Limb (tissue), 2 donors: Measurements from ENCODE around the gene GNAO1.

Experiments
- DNase-seq, 2 donors: peaks; one replicate each; pipeline ENCODE4 v3.0.0-alpha.2; 2016; ENCODE audit errors: extremely low spot score in 2 of 2

The GNAO1 gene

GRCh38 chr16:56311208-56312027 lies 120.1 kb downstream of the GNAO1 start:
- DNase-seq: no peak

DNA sequence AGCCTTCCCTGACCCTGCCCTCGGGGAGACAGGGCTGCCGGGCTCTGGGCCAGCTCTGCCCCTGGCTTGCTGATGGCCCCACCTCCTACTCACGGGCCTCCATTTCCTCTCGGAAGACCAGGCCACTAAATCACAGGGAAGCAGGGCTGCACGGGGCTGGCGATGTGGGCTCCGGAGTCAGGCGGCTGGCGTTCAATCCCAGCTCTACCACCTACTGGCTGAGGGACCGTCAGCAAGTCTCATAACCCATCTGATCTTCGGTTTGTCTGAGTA lies 120.7 kb downstream of the GNAO1 start:
- no peak for DNase-seq

GRCh38 chr16:56312556-56312955 lies 121.3 kb downstream of the GNAO1 start:
- DNase-seq: no peak

GRCh38 chr16:56314244-56314850 lies 123.1 kb downstream of the GNAO1 start:
- no peak for DNase-seq

DNA sequence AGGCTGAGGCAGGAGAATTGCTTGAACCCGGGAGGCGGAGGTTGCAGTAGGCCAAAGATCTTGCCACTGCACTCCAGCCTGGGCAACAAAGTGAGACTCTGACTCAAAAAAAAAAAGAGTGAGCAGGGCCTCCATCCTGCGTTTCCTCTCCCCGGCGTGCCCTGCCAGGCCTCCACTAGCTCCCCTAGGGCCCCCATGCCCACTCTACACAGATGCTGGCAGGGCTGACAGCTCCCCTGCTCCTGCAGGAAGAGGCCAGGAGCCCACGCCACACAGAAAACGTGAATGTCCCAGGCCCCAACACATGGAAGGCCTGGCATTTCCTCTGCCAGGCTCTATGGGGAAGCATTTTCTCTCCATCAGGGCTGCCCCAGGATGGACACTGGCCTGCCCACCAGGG lies 124.7 kb downstream of the GNAO1 start:
- no peak for DNase-seq

GRCh38 chr16:56316545-56316944 lies 125.3 kb downstream of the GNAO1 start:
- DNase-seq: no peak

DNA sequence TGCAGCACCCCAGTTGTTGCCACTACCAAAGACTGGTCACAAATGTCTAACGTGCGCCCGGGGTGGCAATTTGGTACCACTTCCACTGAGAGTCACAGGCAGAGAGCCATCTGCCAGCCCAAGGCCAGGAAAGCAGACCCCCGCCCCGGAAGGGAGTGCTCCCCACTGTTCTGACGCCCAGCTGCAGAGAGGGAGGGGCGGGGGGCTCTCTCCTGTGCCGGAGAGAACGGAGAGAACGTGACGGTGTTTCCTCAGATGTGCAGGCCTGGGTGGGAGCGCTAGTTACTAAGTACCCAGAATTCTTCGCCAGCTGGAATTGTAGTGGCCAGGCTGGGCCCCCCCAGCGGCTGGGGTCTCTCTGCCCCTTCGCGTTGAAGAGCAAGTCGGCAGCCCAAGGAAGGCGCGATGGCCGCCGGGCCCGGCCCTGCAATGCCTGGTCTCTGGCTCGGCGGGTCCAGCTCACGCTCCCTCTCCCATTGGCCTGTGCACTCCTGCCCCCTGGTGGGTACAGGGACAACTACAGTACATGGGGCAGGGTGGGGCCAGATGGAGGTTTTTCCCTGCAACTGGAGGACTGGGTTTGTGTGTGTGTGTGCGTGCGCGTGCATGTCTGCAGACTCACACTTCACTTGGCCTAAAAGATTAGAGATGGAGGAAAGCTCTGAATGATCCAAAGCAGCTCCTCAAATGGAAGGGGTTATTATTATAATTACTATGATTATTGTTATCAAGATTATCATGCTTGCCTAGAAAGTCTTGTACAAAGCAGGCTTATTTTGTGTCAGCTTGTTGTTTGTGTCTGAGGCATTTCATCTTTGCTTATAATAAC lies 126.9 kb downstream of the GNAO1 start:
- peak; percentile 84 to 93 for DNase-seq

DNA sequence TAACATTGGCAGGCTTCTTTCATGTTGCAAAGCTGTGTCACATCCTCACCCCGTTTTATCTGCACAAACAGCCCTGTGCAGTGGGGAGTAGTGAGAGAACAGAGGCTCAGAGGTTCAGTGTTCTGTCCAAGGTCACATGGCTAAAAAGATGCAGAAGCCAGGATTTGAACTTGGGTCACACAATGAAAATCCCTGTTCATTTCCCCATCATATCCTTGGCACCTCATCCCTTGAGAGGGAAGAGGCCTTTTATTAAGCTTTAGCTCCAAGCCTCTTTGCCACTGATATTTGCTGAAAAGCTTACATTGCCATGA lies 127.5 kb downstream of the GNAO1 start:
- DNase-seq: no peak

DNA sequence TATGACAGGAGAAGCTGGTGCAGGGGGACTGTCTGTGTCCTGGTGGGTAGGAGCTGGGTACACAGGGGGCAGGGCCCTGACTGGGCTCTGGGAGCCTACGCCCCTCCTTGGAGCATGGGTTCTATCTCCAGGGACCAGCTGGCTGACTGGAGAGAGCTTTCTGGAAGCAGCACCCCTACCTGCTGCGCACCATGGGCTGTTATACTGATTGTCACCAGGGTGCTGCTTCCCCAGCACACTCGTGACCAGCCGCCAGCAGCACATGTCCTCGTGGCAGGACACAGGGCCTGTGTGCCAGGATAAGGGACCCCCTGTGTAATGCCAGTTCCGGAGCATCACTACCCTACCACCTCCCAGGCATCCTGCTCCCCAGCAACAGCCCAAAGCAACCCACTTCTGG lies 128.1 kb downstream of the GNAO1 start:
- no peak for DNase-seq

GRCh38 chr16:56320056-56320455 lies 128.8 kb downstream of the GNAO1 start:
- no peak for DNase-seq

GRCh38 chr16:56320811-56321558 lies 129.7 kb downstream of the GNAO1 start:
- no peak for DNase-seq

DNA sequence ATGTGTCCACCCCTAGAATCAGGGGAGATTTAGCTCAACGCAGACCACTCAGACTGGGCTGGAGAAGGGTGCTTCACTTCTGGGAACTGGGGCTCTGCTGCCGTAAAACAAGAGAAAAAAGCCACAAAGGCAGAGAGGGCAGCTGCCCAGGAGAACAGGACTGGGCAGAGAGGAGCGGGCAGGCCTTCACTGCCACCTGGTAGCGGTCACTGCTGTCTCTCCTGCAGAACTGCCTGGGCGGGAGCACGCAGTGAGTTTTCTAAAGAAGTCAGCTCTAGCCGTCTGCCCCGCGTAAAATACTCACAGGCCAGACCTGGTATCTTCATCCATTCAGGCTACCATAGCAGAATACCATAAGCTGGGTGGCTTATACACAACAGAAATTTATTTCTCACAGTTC lies 130.3 kb downstream of the GNAO1 start:
- DNase-seq: no peak

GRCh38 chr16:56324406-56324805 lies 133.1 kb downstream of the GNAO1 start:
- no peak for DNase-seq

- DNase-seq: no peak
Measured at GRCh38 chr16:56325956-56326355, 134.7 kb downstream of the GNAO1 start.

GRCh38 chr16:56327071-56327928 lies 136.0 kb downstream of the GNAO1 start:
- no peak for DNase-seq

DNA sequence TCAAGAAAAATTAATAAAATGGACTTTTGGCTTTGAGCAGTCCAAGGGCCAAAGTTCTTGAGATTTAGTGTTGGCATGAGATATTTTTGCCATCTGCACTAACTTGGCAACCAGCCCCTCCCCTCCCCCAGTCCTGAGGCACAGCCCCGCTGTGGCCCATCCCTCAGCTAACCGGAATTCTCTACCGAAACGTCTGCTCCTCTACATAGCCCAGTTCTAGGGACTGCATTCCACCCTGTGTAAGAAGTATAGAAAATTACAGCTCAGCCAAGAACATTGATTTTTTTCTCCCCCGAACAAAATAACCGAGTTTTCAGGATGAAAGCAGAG lies 136.6 kb downstream of the GNAO1 start:
- DNase-seq: no peak

DNA sequence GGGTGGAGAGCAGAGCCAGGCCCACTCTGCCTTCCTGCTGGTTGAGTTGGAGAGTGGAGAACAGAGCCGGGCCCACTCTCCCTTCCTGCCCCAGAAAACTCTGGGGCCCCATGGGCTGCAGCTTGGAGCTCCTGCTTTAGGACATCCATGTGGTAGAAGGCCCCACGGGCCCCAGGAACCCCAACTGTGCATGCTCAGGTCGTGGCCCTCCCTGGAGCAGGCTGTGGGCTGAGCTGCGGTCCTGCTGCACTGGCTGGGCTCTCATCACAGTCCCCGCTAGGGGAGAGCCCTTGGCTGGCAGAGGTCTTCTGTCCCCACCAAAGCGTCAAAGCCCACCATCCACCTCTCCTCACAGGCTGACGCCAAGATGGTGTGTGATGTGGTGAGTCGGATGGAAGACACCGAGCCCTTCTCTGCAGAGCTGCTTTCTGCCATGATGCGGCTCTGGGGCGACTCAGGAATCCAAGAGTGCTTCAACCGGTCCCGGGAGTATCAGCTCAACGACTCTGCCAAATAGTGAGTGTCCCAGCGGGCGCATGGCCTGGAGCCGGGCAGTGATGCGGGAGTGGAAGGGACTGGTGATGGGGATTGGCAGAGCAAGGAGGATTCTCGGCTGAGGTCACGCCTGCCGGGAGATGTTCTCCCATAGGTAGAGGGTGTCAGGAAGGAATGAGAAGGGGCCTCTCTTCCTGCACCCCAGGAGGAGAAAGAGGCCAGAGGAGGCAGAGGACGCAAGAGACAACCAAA lies 137.2 kb downstream of the GNAO1 start:
- no peak for DNase-seq

DNA sequence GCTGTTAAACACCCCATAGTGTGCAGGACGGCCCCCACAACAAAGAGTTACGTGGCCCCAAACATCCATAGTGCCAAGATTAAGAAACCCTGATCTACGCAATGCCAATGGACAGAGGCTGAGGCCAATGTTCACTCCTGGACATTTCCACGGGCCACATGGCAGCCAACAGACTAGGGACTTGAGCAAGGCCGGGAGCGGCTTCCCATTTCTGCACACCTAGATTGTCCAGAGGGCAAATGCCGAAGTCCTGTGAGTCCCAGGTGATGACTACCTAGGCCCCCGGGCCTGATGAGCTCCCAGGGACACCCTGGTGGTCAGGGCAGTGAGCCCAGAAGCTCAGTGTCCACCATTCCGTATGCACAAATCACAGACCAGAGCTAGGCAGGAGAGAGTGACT lies 138.6 kb downstream of the GNAO1 start:
- DNase-seq: no peak

DNA sequence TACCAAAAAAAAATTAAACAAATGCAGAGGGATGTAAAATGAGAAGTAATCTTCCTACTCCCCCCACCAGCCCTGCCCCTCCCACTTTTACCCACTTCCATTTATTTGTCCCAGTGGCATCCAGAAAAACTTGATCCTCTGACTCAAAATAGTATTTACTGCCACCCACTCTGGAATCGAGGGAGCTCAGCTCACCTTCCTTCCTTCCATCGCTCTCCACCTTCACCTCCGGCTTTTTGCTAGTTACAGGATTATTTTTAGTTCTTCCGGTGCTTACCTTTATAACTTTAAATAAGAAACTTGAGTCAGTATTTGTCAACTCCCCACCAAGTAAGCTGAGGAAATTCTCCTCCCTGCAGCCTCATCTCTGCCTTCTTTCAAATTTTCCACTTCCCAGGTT lies 139.2 kb downstream of the GNAO1 start:
- DNase-seq: no peak

GRCh38 chr16:56331399-56331798 lies 140.1 kb downstream of the GNAO1 start:
- DNase-seq: no peak

DNA sequence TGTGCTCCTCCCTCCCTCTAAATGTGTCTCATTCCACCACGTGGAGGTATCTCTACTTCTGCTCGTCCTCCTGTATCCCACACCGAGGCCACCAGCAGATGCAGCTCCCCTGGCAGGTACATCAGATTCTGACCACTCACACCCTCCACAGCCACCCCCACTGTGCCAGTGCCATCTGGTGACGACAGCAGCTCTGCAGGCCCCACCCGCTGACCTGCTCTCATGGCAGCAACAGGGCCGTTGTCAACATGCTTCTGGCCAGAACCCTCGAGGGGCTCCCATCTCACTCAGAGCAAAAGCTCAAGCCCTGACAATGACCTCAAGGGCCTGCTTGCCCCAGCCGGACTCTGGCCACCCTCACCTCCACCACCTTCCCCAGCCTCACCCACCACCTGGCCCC lies 140.6 kb downstream of the GNAO1 start:
- DNase-seq: no peak
